CD4-positive, alpha-beta T cell treated with Interleukin-10 for 1 hour (primary cell): Measurements from ENCODE around the gene TM9SF1.

Experiments
- DNase-seq: peaks from one replicate; pipeline ENCODE4 v3.0.0-alpha.2; 2020

TM9SF1 gene, protein sequence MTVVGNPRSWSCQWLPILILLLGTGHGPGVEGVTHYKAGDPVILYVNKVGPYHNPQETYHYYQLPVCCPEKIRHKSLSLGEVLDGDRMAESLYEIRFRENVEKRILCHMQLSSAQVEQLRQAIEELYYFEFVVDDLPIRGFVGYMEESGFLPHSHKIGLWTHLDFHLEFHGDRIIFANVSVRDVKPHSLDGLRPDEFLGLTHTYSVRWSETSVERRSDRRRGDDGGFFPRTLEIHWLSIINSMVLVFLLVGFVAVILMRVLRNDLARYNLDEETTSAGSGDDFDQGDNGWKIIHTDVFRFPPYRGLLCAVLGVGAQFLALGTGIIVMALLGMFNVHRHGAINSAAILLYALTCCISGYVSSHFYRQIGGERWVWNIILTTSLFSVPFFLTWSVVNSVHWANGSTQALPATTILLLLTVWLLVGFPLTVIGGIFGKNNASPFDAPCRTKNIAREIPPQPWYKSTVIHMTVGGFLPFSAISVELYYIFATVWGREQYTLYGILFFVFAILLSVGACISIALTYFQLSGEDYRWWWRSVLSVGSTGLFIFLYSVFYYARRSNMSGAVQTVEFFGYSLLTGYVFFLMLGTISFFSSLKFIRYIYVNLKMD

DNA sequence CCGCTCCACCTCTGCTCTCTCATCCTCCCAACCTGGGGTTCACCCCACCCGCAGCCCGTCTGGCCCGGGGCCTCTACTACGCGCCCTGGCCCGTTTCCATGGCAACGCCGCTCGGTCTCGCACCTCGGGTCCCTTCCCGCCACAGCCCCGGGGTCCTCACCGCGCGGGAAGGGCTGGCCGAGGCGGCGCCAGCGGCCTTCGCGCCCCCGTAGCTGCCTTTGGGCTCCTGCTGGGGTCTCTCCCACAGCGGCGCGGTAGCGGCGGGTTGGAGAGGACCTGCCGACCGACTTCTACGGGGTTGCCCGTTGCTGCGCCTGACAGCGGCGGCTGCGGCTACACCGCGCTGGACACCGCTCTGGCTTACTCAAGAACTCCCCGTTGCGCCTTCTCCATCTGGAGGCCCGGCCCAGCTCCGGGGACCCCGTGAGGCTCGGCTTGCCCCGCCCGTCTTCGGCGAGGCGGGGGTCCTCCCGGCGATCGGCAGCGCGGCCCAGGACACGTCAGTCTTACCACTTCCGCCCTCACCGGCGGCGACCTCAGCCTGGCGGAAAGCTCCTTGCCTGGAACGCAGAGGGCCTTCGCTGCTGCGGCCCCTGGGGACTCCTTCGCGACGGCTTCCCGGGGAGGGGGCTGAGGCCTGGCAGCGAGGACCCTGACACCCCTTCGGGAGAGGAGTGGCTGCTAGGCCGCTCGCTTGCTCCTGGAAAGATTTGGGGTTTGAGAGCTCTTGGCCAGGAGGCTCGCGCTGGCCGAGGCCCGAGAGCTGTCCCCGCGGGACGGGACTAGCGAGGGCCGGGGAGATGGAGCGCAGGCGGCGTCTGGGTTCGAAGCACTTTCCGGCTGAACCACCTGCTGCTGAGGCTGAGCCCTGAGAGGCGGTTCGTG is at the start of gene TM9SF1:
TM9SF1 (minus strand) TSS at position 256 of the 885 bp plus-strand sequence. CDS start 422 bp downstream, outside the sequence.
- DNase-seq: peak; percentile 92

DNA sequence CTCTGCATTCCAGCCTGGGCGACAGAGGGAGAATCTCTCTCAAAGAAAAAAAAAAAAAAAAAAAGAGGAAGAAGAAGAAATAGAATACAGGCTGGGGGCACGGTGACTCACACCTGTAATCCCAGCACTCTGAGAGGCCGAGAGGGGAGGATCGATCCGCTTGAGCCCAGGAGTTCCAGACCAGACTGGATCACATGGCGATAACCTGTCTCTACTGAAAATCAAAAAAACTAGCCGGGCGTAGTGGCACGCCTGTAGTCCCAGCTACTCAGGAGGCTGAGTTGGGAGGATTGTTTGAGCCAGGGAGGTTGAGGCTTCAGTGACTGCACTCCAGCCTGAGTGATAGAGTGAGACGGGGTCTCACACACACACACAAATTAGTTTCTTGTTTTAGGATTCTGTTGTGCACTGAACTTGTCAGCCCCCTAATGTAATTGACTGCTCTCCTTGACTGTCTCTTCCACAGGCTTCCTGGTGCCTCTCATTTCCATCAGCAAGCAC is 48.1 kb upstream of the TM9SF1 start:
- DNase-seq: no peak

DNA sequence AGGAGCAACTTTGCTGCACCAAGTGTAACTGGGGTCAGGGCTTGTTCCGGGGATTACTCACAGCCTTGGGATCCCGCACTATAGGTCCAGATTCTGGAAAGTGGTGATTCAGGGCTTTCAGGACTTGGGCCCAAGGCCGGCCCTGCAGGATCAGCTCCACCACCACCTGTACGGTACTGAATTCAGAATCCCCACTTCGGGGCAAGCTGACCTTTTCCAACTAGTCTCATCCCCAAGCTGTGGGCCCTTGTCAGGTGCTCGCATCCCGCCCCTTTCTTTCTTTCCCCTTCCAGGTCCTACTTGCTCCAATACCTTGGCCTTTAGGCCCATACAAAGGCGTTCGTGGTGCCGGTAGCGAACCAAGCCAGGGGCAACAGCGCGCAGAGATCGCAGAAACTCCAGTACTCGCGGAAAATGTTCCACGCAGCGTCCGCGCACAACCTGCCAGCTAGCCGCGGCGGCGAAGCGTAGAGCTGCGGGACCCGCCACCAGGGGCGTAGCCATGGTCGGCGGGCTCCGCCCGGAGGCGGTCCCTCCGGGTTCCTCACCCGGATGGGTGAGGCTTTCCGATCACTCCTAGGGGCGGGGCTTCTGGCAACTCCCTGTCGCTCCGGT is 46.7 kb upstream of the TM9SF1 start:
- peak; percentile 94 for DNase-seq

DNA sequence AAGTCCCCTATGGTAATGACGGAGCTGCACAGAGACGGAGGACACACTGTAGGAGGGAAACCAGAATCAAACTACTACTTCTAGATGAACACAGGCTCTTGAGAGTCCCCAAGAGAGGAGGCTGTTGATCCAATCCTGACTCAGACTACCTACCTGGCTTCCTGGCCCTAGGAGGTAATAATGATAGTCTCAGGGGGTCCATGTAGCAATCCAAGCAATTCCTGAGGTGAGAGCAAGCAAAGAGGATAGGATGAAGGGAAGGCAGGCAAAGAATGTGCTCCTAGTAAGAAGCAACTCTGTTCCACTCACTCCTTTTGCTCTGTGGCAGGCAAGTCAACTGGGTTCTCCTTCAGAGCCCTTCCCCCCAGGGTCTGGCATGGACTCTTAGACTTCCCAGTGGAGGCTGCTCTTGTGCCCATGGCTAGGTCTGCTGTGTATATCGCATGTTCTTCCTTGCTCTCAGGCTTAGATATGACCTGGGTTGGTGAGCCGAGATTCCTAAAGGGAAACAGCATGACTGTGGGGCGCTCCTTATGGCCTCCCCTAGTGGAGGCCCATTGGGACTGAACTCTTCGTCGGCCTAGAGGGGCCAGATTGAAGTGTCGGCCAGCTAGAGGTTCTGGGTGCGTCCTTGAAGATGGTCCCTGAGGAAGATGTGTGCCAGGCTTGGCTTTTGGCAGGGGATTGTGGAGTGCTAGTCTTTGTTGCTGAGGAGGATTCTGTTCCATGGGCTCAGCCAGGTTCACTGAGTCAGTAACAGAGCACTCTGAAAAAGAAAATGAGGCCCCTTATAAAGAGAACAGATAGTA is 45.1 kb upstream of the TM9SF1 start:
- DNase-seq: no peak

DNA sequence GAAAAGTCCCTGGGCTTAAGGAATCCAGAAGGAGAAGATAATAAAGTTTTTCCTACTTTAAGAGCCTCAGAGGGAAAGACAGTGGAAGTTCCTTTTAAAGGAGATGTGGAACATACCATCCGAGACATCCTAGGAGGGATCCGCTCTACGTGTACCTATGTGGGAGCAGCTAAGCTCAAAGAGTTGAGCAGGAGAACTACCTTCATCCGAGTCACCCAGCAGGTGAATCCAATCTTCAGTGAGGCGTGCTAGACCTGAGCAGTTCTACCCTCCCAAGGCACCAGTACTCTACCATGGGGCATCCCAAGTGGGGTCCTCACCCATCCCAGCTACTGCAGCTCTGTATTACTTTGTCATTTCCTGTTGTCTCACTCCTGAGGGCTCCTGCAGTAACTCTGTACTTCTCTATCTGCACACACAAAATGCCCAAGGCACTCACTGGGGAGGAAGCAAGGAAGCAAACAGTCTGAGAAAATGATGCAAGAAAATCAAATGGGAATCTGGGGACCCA is 43.3 kb upstream of the TM9SF1 start:
- no peak for DNase-seq

DNA sequence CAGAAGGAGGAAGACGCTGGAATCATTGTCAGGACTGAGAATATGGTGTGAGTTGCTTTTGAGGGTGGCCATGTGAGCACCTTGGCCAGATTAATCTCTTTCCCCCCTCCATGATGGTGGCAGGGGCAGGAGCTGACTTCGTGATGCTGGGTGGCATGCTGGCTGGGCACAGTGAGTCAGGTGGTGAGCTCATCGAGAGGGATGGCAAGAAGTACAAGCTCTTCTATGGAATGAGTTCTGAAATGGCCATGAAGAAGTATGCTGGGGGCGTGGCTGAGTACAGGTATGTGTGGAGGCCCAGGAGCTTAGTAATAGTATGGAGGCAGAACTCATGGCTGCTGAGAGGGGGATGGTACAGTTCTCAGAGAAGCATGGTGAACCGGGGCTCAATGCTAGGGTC is 42.9 kb upstream of the TM9SF1 start:
- no peak for DNase-seq

DNA sequence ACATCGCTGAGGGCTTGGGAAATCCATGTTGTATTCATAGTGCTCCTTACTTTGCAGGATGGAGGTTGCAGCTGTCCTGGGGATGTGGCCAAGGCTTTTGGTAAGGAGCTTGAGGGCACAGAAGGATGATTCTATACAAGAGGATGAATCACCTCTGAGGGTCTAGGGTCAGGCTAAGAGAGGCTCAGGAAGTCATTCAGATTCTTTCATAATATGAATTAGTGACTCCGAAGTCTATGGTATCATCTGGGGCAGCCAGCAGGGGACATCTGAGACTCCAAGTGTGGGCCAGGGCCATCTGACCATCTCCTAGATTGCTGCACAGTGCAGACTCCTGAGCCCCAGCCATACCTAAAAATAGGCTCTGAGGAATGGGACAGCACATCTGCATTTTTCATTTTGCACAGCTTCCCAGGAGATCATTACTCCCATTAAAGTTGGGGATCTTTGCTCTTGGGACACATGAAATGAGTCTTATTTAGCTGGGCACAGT is 42.3 kb upstream of the TM9SF1 start:
- DNase-seq: no peak

DNA sequence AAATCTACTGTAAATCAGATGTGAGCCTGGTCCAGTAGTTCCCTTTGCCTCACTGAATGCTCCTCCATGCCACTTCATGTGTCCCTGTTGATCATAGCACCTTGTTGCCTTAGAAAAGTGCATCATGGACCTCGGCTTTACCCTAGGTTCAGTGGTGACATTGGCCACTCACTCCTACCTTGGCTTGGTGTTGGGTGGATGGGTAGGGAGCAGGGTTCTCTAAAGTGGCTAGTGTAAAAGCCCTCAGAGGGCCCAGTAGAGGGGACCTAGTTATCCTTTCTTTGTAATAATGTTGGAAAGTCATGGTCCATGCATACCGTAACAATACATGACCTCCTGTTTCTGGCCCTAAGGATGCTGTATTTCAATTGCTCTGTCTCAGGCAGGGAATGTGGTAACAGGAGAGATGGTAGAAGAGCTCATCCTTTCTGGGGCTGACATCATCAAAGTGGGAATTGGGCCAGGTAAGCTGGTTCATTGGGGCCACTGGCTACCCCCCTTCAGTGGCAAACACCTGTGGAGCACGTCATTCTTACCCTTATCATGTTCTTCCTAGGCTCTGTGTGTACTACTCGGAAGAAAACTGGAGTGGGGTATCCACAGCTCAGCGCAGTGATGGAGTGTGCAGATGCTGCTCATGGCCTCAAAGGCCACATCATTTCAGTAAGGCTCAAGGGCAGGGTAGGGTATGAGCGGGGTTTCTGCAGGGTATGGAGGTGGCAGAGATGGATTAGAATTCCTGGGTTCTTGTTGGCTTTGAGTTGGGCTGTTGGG is 41.6 kb upstream of the TM9SF1 start:
- no peak for DNase-seq

DNA sequence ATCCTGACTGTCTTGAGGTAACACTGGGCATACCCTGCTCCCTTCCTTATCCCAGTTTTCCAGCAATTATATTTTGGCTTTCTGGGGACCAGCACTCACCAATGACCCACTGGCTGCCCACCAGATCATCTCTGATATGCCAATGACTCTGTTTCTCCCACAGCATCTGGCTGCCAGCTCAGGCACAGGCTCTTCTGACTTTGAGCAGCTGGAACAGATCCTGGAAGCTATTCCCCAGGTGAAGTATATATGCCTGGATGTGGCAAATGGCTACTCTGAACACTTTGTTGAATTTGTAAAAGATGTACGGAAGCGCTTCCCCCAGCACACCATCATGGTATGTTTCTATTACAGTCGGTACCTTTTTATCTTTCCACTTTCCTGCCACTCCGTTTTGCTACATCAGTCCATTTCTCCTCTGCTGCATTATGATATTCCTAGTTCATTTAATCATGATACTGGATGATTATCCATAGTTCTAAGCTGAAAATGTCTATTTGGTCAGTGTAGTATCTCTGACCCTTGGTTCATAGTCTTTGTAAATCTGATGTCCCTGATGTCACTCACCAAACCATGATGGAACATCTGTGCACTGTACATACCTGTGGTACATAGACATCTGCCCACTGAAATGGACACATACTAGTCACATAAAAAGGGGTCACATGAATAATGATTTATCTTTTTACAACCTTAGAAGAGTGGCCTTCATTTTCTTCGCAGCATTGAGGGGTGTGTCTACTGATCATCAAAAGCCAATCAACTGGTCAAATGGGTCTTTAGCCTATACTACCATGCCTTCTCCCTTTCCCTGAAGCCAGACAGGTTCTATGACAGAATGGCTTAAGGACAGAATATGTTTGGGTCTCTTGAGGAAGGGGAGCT is 40.8 kb upstream of the TM9SF1 start:
- no peak for DNase-seq

DNA sequence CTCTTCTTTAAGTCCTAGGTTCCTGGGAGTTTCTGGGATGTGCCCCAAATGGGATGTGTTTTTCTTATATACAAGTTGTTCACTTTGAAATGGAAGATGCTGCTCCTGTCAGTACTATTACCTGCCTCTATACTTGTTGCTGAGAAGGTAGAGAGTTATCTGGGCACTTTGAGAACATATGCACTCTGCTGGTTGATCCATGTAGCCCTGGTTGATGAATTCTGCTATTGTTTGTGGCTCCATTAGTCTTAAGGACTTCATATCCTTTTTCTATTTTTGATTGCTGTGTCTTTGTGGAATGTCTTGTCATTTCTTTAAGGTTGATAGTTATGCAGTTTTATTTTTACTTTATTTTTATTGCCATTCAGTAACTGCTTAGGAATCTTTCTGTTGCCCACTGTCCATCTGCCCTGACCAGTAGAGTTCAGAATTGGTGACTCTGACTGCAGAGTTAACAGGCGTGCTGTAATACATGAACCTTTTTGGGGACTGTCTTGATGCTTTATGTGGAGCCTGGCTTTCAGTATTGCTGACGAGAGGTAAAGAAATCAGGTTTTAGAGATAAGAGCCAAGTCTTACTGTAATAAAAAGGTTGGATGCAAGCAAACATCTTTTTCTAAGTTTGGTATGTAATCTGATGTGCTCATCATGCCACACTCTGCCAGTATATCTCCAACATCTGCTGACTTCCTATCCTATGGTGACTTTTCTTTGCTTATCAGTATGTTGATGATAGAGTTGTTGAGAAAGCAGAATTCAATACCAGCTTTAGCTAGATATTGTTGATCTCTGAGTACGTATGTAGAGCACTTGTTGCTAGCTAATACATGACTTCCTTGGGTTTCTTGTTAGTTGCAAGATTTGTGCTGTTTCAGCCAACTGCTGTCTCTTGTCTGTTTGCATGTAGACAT is 39.1 kb upstream of the TM9SF1 start:
- DNase-seq: no peak

DNA sequence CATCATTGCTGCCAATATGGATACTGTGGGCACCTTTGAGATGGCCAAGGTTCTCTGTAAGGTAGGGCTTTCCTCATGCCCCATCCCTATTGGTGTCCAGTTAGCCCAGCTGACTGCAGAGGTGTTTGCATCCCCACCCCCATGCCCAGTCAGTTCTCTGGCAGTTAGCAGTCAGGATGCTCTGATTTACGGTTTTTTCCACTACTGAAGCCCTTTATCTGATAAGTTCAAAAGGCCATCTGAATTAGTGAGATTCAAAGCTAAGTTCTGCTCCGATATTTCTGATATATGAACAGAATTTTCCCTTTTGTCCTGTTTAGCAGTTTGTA is 38.3 kb upstream of the TM9SF1 start:
- no peak for DNase-seq

DNA sequence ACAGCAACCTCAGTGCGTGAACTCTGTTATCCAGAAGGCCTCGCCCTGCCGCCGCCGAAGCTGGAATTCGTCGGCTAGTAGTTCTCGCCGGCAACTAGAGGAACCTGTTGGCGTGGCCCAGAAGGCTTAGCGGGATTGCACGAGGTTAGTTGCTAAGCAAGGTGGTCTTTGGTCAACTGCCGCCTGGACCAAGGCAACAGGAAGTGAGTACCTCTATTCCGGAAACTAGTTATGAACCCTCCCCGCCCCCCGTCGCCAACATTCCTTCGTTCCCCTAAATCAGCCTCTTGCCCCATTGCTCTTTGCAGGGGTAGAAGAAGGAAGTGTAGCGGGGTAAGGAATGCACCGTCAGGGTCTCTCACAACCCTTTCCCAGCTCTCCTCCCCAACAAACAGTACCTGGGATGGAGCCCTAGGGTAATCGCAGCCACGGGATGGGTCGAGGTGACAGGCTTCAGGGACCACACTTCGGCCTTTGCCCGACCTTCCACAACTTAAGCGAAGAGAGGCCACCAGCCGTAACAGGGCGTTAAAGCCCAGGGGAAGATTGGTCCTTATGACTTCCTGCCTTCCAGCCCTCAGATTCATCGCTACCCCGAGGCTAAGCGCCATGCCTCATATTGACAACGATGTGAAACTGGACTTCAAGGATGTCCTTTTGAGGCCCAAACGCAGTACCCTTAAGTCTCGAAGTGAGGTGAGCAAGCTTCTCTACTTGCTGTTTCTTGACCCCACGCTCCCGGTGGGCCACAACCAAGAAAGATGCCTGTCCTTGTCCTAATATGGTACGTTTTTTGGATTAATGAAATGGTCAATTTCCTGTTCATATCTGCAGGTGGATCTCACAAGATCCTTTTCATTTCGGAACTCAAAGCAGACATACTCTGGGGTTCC is 37.6 kb upstream of the TM9SF1 start, which contains the start of gene GMPR2:
GMPR2 (plus strand) TSS at position 285 of the 893 bp plus-strand sequence; CDS start at position 610, 325 bp downstream.
- DNase-seq: no peak

DNA sequence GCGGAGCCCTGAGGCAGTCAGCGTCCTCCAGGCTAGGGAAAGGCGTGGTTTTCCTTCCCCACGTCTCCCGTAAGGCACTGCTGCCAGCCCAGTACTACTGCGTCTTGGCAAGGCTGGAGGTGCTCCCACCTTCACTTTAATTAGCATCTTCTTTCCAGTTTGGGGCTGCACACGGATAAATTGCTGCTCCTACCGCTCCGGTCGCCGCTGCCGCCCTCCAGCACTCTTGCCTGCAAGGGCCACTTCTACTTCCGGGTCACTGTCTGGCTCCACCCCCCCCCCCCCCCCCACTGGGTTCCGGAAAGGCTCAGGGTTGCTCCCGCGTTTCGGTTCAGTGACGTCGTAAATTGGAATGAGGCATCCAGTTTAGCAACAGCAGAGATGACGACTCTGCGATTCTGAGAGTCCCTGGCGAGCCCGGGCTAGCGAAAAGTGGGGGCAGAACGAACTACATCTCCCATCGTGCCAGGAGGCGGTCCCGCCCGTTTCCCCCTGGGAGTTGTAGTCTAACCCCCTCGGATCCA is 36.9 kb upstream of the TM9SF1 start, which contains the start of gene NEDD8:
NEDD8 (minus strand) TSS at position 247 of the 524 bp plus-strand sequence; CDS start at position 147, 100 bp downstream.
- DNase-seq: peak; percentile 89

DNA sequence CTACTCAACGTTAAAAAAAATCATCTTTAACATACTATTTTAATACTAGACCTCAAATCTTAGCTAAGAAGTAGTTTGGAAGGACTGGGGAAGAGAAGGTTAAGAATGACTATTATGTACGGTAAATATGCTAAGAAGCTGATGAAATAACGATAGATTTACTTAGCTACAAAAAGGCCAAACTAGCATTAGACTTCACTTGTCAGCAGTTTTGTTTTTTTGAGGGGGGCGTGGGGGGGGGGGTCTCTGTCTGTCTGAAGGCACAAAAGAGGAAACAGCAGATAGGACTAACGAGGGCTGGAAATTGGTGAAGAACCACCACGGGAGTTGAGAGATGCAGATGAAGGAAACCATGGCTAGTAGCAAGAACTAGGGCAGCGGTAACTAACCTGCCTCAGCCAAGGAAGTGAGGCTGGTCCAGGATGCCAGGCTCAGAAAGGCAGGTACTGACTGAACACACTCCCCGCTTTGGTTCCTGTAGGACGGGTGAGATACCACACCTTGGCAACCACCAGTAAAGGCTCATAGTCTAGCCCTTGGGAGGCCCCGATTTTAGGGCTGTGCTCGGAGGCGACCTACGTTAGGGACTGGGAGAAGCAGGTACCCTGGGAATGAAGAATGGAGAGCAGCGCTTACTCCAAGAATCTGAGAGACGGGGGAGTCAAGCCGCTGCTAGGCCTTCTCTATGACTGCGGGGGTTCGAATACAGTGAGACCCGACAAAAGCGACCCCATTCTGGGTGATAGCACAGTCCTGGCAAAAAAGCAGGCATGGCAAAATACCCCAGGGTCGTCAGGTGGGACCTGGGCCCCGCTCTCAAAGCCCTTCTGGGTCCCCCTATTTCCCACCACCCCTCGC is 36.3 kb upstream of the TM9SF1 start:
- DNase-seq: peak; percentile 32

DNA sequence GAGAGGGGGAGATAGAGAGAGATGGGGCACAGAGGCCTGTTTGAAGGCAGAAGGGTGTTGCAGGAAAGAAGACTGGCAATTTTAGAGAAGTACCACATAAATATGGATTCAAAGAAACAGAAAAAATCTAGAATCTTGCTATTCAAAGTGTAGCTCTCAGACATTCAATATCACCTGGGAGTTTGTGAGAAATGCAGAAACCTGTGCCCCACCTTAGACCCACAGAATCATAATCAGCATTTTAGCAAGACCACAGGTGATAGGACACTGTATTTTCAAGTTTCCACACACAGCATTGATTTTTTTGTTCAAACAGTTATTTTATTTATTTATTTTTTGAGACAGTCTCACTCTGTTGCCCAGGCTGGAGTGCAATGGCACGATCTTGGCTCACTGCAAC is 33.7 kb upstream of the TM9SF1 start:
- DNase-seq: no peak

DNA sequence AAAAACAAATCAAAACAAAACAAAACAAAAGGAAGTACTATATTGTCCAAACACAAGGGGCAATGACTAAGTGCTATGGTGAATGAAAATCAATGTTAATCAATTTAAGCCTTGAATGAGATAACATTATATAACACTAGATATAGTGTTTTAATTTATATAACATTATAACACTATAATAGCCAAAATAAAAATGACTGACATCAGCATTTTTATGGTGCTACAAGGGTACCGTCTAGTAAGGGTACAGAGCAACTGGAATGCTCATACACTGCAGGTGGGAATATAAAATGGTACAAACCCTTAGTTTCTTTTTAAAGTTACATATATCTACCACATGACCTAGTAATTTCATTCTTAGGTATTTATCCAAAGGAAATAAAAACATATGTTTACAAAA is 31.2 kb upstream of the TM9SF1 start:
- no peak for DNase-seq
